AG09309 (cell line): ENCODE measurements around the gene STRBP.

Source experiments
- DNase-seq: peaks from one replicate; pipeline ENCODE4 v3.0.0-alpha.2; 2010; ENCODE audit warnings: low read depth
- H3K4me3 ChIP-seq: 2 replicates; pipeline ENCODE4 v1.5.1; 2011; ENCODE audit warnings: mild to moderate bottlenecking, low read depth, low read length, moderate library complexity; ENCODE audit not compliant: control insufficient read depth
- CTCF ChIP-seq: IDR thresholded peaks from 2 replicates; pipeline ENCODE4 v1.5.1; 2011; ENCODE audit warnings: mild to moderate bottlenecking, low read depth, low read length, inconsistent platforms; ENCODE audit not compliant: insufficient read depth, control insufficient read depth; ENCODE audit errors: missing control alignments

STRBP gene

GRCh38 chr9:123149067-123149466 is 119.3 kb downstream of the STRBP start:
- H3K4me3 ChIP-seq = no peak overlapping the region
- no peak for DNase-seq
- TF ChIP-seq CTCF = no peak

GRCh38 chr9:123138163-123138562 is 130.2 kb downstream of the STRBP start:
- no peak for DNase-seq
- no peak for TF ChIP-seq CTCF
- no peak overlapping the region for H3K4me3 ChIP-seq

GRCh38 chr9:123135430-123135829 is 133.0 kb downstream of the STRBP start:
- TF ChIP-seq CTCF = no peak
- H3K4me3 ChIP-seq = no peak overlapping the region
- no peak for DNase-seq

GRCh38 chr9:123132696-123133095 is 135.7 kb downstream of the STRBP start:
- no peak overlapping the region for H3K4me3 ChIP-seq
- no peak for TF ChIP-seq CTCF
- no peak for DNase-seq

GRCh38 chr9:123131993-123132392 is 136.4 kb downstream of the STRBP start:
- DNase-seq = no peak
- no peak overlapping the region for H3K4me3 ChIP-seq
- no peak for TF ChIP-seq CTCF

GRCh38 chr9:123131258-123131657 is 137.1 kb downstream of the STRBP start:
- H3K4me3 ChIP-seq = no peak overlapping the region
- peak; percentile 23 for DNase-seq
- no peak for TF ChIP-seq CTCF

DNA sequence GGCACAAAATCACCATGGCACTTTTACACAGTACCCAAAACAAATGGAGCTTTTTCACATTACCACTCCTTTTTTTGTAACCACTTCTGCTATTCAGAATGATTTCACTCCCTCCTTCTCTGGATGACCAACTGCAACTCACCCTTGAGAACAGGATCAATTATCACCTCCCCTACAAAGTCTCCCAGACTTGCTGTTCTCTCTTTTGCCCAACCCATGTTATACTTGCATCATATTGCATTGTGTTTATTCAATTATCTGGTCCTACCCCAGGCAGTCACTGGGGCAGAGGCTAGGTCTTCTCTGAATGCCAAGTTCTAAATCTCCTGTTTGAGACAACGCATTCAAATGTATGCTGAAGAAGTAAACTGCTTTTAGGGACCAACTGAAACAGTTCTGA is 139.0 kb downstream of the STRBP start:
- no peak for DNase-seq
- TF ChIP-seq CTCF = no peak
- no peak overlapping the region for H3K4me3 ChIP-seq
